HepG2 (cell line): ENCODE data around the gene MYRFL. TPM values are rescaled to one million over a fixed set of nuclear protein-coding genes. Genes with fewer than 3 reads are reported as not detected.

Experiments
- ATAC-seq: fragments of 200-7000 bp; cut with Tn5 transposase; 3 replicates; pipeline ENCODE4 v1.9.1; 2020; ENCODE audit warnings: mild to moderate bottlenecking, moderate library complexity
- BruUV-seq: library from RNA; stranded (reverse); fragments of 400-500 nt; replicated peaks from 2 replicates; lab custom pipeline; 2021; lab: Mats Ljungman, UMichigan
- CTCF ChIA-PET: fragments of 300-600 bp; formaldehyde crosslinking; extraction: SDS; loops from one replicate; lab custom pipeline; 2021; ENCODE audit warnings: low total read pairs, inconsistent platforms, low intra/inter-chr PET ratio; lab: Yijun Ruan, JAX
- POLR2A ChIA-PET: fragments of 350-600 bp; sonication (Branson Sonifier 250); formaldehyde crosslinking; loops from one replicate; lab custom pipeline; 2020; ENCODE audit warnings: antibody characterized with exemption, inconsistent platforms; lab: Yijun Ruan, JAX
- DNase-seq: peaks from one replicate; pipeline ENCODE4 v3.0.0-alpha.2; 2015; ENCODE audit warnings: low spot score
- FAIRE-seq: peaks from 3 replicates; lab custom pipeline; 2011; peaks lifted over from hg19 to GRCh38; lab: Jason Lieb, UNC
- H2AFZ ChIP-seq: one replicate; pipeline ENCODE4 v1.6.1; 2011; ENCODE audit warnings: low read length, inconsistent platforms
- H3K27ac ChIP-seq: fragments of 300-600 bp; 3 replicates; pipeline ENCODE4 v1.8.0; 2011; ENCODE audit warnings: mixed run types, mild to moderate bottlenecking, mixed read lengths, low read length, inconsistent platforms; ENCODE audit not compliant: insufficient read depth; ENCODE audit errors: extremely low read length
- H3K27me3 ChIP-seq, 2 experiments: fragments of 200-600 bp in 1 of 2; 2 replicates in 1 of 2; 3 replicates in 1 of 2; pipeline versions ENCODE4 v1.6.0 to v1.8.0; 2011; ENCODE audit warnings: low read length in 2 of 2, mild to moderate bottlenecking in 2 of 2, moderate library complexity in 2 of 2, inconsistent platforms in 1 of 2; ENCODE audit not compliant: insufficient read depth in 2 of 2, control insufficient read depth in 1 of 2
- H3K36me3 ChIP-seq, 2 experiments: fragments of 200-600 bp in 1 of 2; replicated peaks in 1 of 2; 2 replicates in 1 of 2; 3 replicates in 1 of 2; pipeline versions ENCODE4 v1.5.1 to v1.8.0; 2011; ENCODE audit warnings: low read length in 2 of 2, inconsistent platforms in 1 of 2; ENCODE audit not compliant: insufficient read depth in 2 of 2, control insufficient read depth in 1 of 2
- H3K4me1 ChIP-seq: 2 replicates; pipeline ENCODE4 v1.5.1; 2012; ENCODE audit warnings: low read length, inconsistent platforms; ENCODE audit not compliant: insufficient read depth
- H3K4me2 ChIP-seq: 2 replicates; pipeline ENCODE4 v1.6.0; 2011; ENCODE audit warnings: low read depth, low read length, inconsistent platforms
- H3K4me3 ChIP-seq, 3 experiments: fragments of 200-600 bp in 1 of 3; sonication (generic), shearing (Covaris generic) in 1 of 3; replicated peaks in 1 of 3; 2 replicates each; pipeline ENCODE4 v1.5.1; 2011 to 2016; ENCODE audit warnings: low read length in 3 of 3, inconsistent platforms in 2 of 3, low read depth in 2 of 3, mild to moderate bottlenecking in 2 of 3, control low read depth in 1 of 3, mixed read lengths in 1 of 3; ENCODE audit not compliant: insufficient read depth in 1 of 3
- H3K79me2 ChIP-seq: one replicate; pipeline ENCODE4 v1.6.1; 2011; ENCODE audit warnings: low read length, inconsistent platforms; ENCODE audit not compliant: insufficient read depth
- H3K9ac ChIP-seq: 2 replicates; pipeline ENCODE4 v1.6.0; 2011; ENCODE audit warnings: mild to moderate bottlenecking, low read depth, low read length, inconsistent platforms; ENCODE audit not compliant: insufficient read depth
- H3K9me3 ChIP-seq: 2 replicates; pipeline ENCODE4 v1.5.1; 2012; ENCODE audit warnings: mild to moderate bottlenecking, low read length
- H4K20me1 ChIP-seq: 2 replicates; pipeline ENCODE4 v1.6.0; 2011; ENCODE audit warnings: inconsistent platforms, mild to moderate bottlenecking, low read length, moderate library complexity; ENCODE audit not compliant: insufficient read depth
- CEBPZ ChIP-seq: IDR thresholded peaks from 2 replicates; pipeline ENCODE4 v1.6.1; 2012; ENCODE audit warnings: low read length, improper control_type of control experiment
- CTCF ChIP-seq: sonication (generic); formaldehyde crosslinking; IDR thresholded peaks from 2 replicates; pipeline ENCODE4 v1.5.0; 2020; ENCODE audit warnings: mild to moderate bottlenecking, missing genetic modification reagents, moderate library complexity
- HNF4A ChIP-seq: sonication (generic); formaldehyde crosslinking; IDR thresholded peaks from 2 replicates; pipeline ENCODE4 v1.4.0; 2020; ENCODE audit warnings: missing genetic modification reagents
- HNF4G ChIP-seq, 2 experiments: sonication (generic) in 1 of 2; formaldehyde crosslinking in 1 of 2; IDR thresholded peaks; 2 replicates each; pipeline versions ENCODE4 v1.4.0 to v1.6.1; 2011 to 2020; ENCODE audit warnings: borderline replicate concordance in 2 of 2, low read depth in 2 of 2, mild to moderate bottlenecking in 2 of 2, low read length in 1 of 2, missing genetic modification reagents in 1 of 2, moderate library complexity in 1 of 2
- NCOA5 ChIP-seq: sonication (generic); formaldehyde crosslinking; IDR thresholded peaks from 2 replicates; pipeline ENCODE4 v1.4.0; 2020; ENCODE audit warnings: missing genetic modification reagents
- SOX13 ChIP-seq, 3 experiments: fragments of 450-650 bp in 1 of 3; sonication (generic) in 1 of 3; formaldehyde crosslinking in 1 of 3; IDR thresholded peaks in 2 of 3; conservative IDR thresholded peaks in 1 of 3; 2 replicates each; pipeline versions ENCODE4 v1.5.0 to v1.6.1; 2016 to 2020; ENCODE audit warnings: antibody characterized with exemption in 1 of 3, mild to moderate bottlenecking in 1 of 3, missing compliant biosample characterization in 1 of 3, missing genetic modification reagents in 1 of 3, moderate library complexity in 1 of 3
- SOX5 ChIP-seq: IDR thresholded peaks from 2 replicates; pipeline ENCODE4 v1.6.1; 2016; ENCODE audit warnings: borderline replicate concordance
- SOX6 ChIP-seq, 2 experiments: fragments of 450-650 bp in 1 of 2; sonication (generic) in 1 of 2; formaldehyde crosslinking in 1 of 2; IDR thresholded peaks; 2 replicates each; pipeline versions ENCODE4 v1.4.0 to v1.6.1; 2017 to 2020; ENCODE audit warnings: antibody characterized with exemption in 1 of 2, mild to moderate bottlenecking in 1 of 2, missing genetic modification reagents in 1 of 2
- STAG1 ChIP-seq: sonication (generic); formaldehyde crosslinking; IDR thresholded peaks from 2 replicates; pipeline ENCODE4 v1.4.0; 2020; ENCODE audit warnings: missing genetic modification reagents
- ZNF276 ChIP-seq: sonication (generic); formaldehyde crosslinking; IDR thresholded peaks from 2 replicates; pipeline ENCODE4 v1.4.0; 2020; ENCODE audit warnings: mild to moderate bottlenecking, low read depth, missing genetic modification reagents
- ZNF644 ChIP-seq: IDR thresholded peaks from 2 replicates; pipeline ENCODE4 v1.6.1; 2016; ENCODE audit warnings: low read depth
- WGBS: methylation state at CpG from one replicate; pipeline ENCODE4 v1.1.6; 2017; ENCODE audit warnings: low lambda C conversion rate; 5-methylcytosine and 5-hydroxymethylcytosine counted together
- in situ Hi-C: cut with HindIII; loops from 2 replicates; pipeline ENCODE4 v1.10.0; 2017; ENCODE audit warnings: low pct_unique_long_range_greater_than_20kb; ENCODE audit not compliant: extremely low pct_ligation_motif_present
- intact Hi-C: fragments of 100-400 bp; cut with micrococcal nuclease; formaldehyde crosslinking; loops from one replicate; pipeline ENCODE4 v1.10.0; 2022; ENCODE audit not compliant: unreplicated experiment
- polyA plus RNA-seq, 8 experiments: library from polyadenylated mRNA; depleted of rRNA in 3 of 8; stranded (reverse) in 7 of 8; unstranded in 1 of 8; fragments of >200 nt; fragmentation: Illumina TruSeq in 4 of 8; extraction: Trizol in 4 of 8; gene quantifications; 2 replicates each; pipeline versions ENCODE4 v1.2.1 to v1.2.3, GENCODE V29; 2011 to 2016; ENCODE audit warnings: low read depth in 4 of 8, missing spikeins in 1 of 8, mixed read lengths in 1 of 8; ENCODE audit not compliant: insufficient read depth in 1 of 8
- total RNA-seq, 5 experiments: library from RNA; depleted of rRNA; stranded (reverse); fragments of >200 nt; fragmentation: Illumina TruSeq; extraction: Trizol; gene quantifications; 2 replicates each; pipeline ENCODE4 v1.2.3, GENCODE V29; 2016; ENCODE audit warnings: low read depth in 1 of 5

Gene MYRFL
- total and polyA plus RNA-seq, 2 of the 13 experiments (the other 11 are each of a cell fraction or from before 2014, with no cell fraction given) = 0.09 to 0.11 TPM

- Histone ChIP-seq H3K36me3 (no peaks in the 10 kb centered on the region), H3K4me2 (no peak overlapping the region), H3K27ac (no peak overlapping the region), H4K20me1 (no peaks in the 10 kb centered on the region), H3K79me2 (no peaks in the 10 kb centered on the region), H3K9me3 (no peaks in the 10 kb centered on the region), H3K4me3 (no peak overlapping the region), H3K9ac (no peak overlapping the region), H3K4me1 (peaks cover 15% of the 10 kb centered on the region), H2AFZ (no peak overlapping the region), H3K27me3 (no peaks in the 10 kb centered on the region)
- BruUV-seq = no TSS peak
- FAIRE-seq (peak; percentile 48), DNase-seq (peak; percentile 65), ATAC-seq (peak; percentile 95)
- intact Hi-C loops = no loop called here
- in situ Hi-C loops = no loop called here
- TF ChIP-seq CEBPZ (no peak), SOX5 (peak; percentile 61; the same call in 1 of the 2 replicates), SOX6 (IDR thresholded peaks at IDR 0.05) (no peak), SOX6 (CRISPR knock-in tag; IDR thresholded peaks at IDR 0.05) (peak; percentile 51; the same call in 1 of the 2 replicates), HNF4G (IDR thresholded peaks at IDR 0.05; ENCODE audit: borderline replicate concordance, low read depth, low read length) (0 out of 2 replicates have a peak, but pooled peaks have one; percentile 28), HNF4G (CRISPR knock-in tag; IDR thresholded peaks at IDR 0.05; ENCODE audit: borderline replicate concordance, low read depth) (no peak), SOX13 (IDR thresholded peaks at IDR 0.05) (no peak), SOX13 (CRISPR knock-in tag; conservative IDR thresholded peaks at IDR 0.05 in 1 of 2, IDR thresholded peaks at IDR 0.05 in 1 of 2) (peak in 1 of 2 experiments; percentile 51; a peak in 2 of 4 replicates), STAG1 (CRISPR knock-in tag) (peak; percentile 12; the same call in 1 of the 2 replicates), ZNF276 (CRISPR knock-in tag) (no peak), CTCF (CRISPR knock-in tag) (peak; percentile 46), NCOA5 (CRISPR knock-in tag) (no peak), ZNF644 (CRISPR knock-in tag) (peak; percentile 50; the same call in 1 of the 2 replicates), HNF4A (CRISPR knock-in tag) (peak; percentile 36; the same call in 1 of the 2 replicates)
- 24% methylated on average over 4 of the region's 4 CpGs for WGBS
- POLR2A ChIA-PET = no interaction called here
- CTCF ChIA-PET = interaction anchor here (0.5 kb wide), 1 partner anchor 10 kb away, joined by 3 read pairs; no protein-coding TSS in a partner anchor
Measured at GRCh38 chr12:69837191-69837590, 12.2 kb downstream of the MYRFL start.
